Trophoblast cell (in vitro differentiated cells and primary cell): Measurements from ENCODE around the gene PPA1.
"Not testable (repeated sequence)": the region's sequence is repeated elsewhere in the genome, so short reads cannot be mapped to it uniquely, and the experiment has no call there.

Experiments used
- DNase-seq, 2 donors: peaks; one replicate each; pipeline ENCODE4 v3.0.0-alpha.2; 2016
- H2AFZ ChIP-seq: 2 replicates; pipeline ENCODE4 v1.6.1; 2013; ENCODE audit warnings: low read length, moderate library complexity, mild to moderate bottlenecking; ENCODE audit not compliant: insufficient read depth, poor library complexity
- H2AK5ac ChIP-seq: 2 replicates; pipeline ENCODE4 v1.6.1; 2013; ENCODE audit warnings: mild to moderate bottlenecking, low read length
- H2BK120ac ChIP-seq: 2 replicates; pipeline ENCODE4 v1.6.1; 2013; ENCODE audit warnings: low read length, mild to moderate bottlenecking, moderate library complexity; ENCODE audit not compliant: insufficient read depth, poor library complexity
- H2BK12ac ChIP-seq: 2 replicates; pipeline ENCODE4 v1.6.1; 2013; ENCODE audit warnings: mild to moderate bottlenecking, low read length, moderate library complexity
- H2BK5ac ChIP-seq: 2 replicates; pipeline ENCODE4 v1.6.1; 2013; ENCODE audit warnings: low read length, low read depth, moderate library complexity, mild to moderate bottlenecking; ENCODE audit not compliant: poor library complexity
- H3K14ac ChIP-seq: 2 replicates; pipeline ENCODE4 v1.6.1; 2013; ENCODE audit warnings: mild to moderate bottlenecking, low read length
- H3K18ac ChIP-seq: 2 replicates; pipeline ENCODE4 v1.6.1; 2013; ENCODE audit warnings: mild to moderate bottlenecking, low read length
- H3K23ac ChIP-seq: 2 replicates; pipeline ENCODE4 v1.6.1; 2013; ENCODE audit warnings: low read length
- H3K27ac ChIP-seq: 2 replicates; pipeline ENCODE4 v1.5.1; 2013; ENCODE audit warnings: low read depth, mild to moderate bottlenecking, inconsistent platforms, low read length, moderate library complexity
- H3K27me3 ChIP-seq: 2 replicates; pipeline ENCODE4 v1.6.1; 2013; ENCODE audit warnings: inconsistent platforms, mild to moderate bottlenecking, low read length, moderate library complexity; ENCODE audit not compliant: insufficient read depth
- H3K36me3 ChIP-seq, 2 experiments: 1 replicate in 1 of 2; 2 replicates in 1 of 2; pipeline ENCODE4 v1.6.1; 2013; ENCODE audit warnings: low read length in 2 of 2, mild to moderate bottlenecking in 2 of 2, moderate library complexity in 1 of 2; ENCODE audit not compliant: insufficient read depth in 2 of 2, control insufficient read depth in 1 of 2
- H3K4ac ChIP-seq: 2 replicates; pipeline ENCODE4 v1.6.1; 2013; ENCODE audit warnings: low read depth, mild to moderate bottlenecking, low read length, moderate library complexity
- H3K4me1 ChIP-seq, 2 experiments: 1 replicate in 1 of 2; 2 replicates in 1 of 2; pipeline ENCODE4 v1.6.1; 2013; ENCODE audit warnings: low read length in 2 of 2, mild to moderate bottlenecking in 2 of 2, moderate library complexity in 1 of 2; ENCODE audit not compliant: insufficient read depth in 2 of 2, control insufficient read depth in 1 of 2
- H3K4me2 ChIP-seq: 2 replicates; pipeline ENCODE4 v1.6.1; 2013; ENCODE audit warnings: inconsistent platforms, mild to moderate bottlenecking, low read length, moderate library complexity
- H3K4me3 ChIP-seq: 2 replicates; pipeline ENCODE4 v1.5.1; 2013; ENCODE audit warnings: mild to moderate bottlenecking, low read depth, low read length, inconsistent platforms
- H3K79me1 ChIP-seq: one replicate; pipeline ENCODE4 v1.6.1; 2013; ENCODE audit warnings: low read length
- H3K79me2 ChIP-seq: 2 replicates; pipeline ENCODE4 v1.6.1; 2013; ENCODE audit warnings: low read length, mild to moderate bottlenecking; ENCODE audit not compliant: control insufficient read depth, insufficient read depth, poor library complexity
- H3K9ac ChIP-seq: 2 replicates; pipeline ENCODE4 v1.6.1; 2013; ENCODE audit warnings: mild to moderate bottlenecking, low read length
- H3K9me3 ChIP-seq: 2 replicates; pipeline ENCODE4 v1.6.1; 2013; ENCODE audit warnings: low read depth, mild to moderate bottlenecking, control low read depth, inconsistent platforms, low read length; ENCODE audit not compliant: insufficient read depth
- H4K12ac ChIP-seq: 2 replicates; pipeline ENCODE4 v1.6.1; 2013; ENCODE audit warnings: low read depth, mild to moderate bottlenecking, low read length, moderate library complexity
- H4K8ac ChIP-seq: 2 replicates; pipeline ENCODE4 v1.6.1; 2013; ENCODE audit warnings: low read depth, mild to moderate bottlenecking, low read length, moderate library complexity
- H4K91ac ChIP-seq: one replicate; pipeline ENCODE4 v1.6.1; 2013; ENCODE audit warnings: low read depth, mild to moderate bottlenecking, low read length, moderate library complexity
- WGBS: extraction: QIAGEN DNeasy Blood & Tissue Kit; methylation state at CpG from one replicate; pipeline ENCODE4 v1.1.7; 2013; ENCODE audit warnings: missing lambda C conversion rate; ENCODE audit not compliant: insufficient read length, insufficient coverage; ENCODE audit errors: extremely low coverage; 5-methylcytosine and 5-hydroxymethylcytosine counted together

Gene PPA1

DNA sequence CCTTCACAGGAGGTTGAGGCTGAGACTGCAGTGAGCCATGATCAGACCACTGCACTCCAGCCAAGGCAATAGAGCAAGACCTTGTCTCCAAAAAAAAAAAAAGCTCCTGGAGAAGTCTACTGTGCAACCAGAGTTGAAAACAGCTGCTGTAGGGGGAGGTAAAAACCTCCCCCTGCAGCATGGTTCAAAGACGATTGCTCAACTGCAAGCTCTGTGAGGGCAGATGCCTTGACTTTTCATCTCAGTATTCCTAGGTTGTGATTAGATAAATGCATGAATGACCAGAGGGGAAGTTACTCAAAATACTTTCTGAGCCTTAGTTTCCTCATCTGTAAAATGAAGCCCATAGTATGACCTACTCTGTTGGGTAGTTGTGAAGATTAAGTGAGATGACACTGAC lies 25.0 kb upstream of the PPA1 start:
- H4K91ac ChIP-seq: no peak overlapping the region
- H3K27ac ChIP-seq: no peak overlapping the region
- H3K14ac ChIP-seq: no peak overlapping the region
- no peak overlapping the region for H4K12ac ChIP-seq
- H2AFZ ChIP-seq: no peak overlapping the region
- no peak overlapping the region for H3K4me3 ChIP-seq
- no peak overlapping the region for H3K9ac ChIP-seq
- H3K23ac ChIP-seq: no peak overlapping the region
- H3K4ac ChIP-seq: no peak overlapping the region
- no peak overlapping the region for H2BK5ac ChIP-seq
- no peak overlapping the region for H3K4me2 ChIP-seq
- H3K27me3 ChIP-seq: no peaks in the 10 kb centered on the region
- no CpG with 5 or more reads among the region's 1 CpG for WGBS
- no peak overlapping the region for H2BK12ac ChIP-seq
- H2AK5ac ChIP-seq: no peak overlapping the region
- no peaks in the 10 kb centered on the region for H3K79me1 ChIP-seq
- no peaks in the 10 kb centered on the region for H3K4me1 ChIP-seq
- no peaks in the 10 kb centered on the region for H3K9me3 ChIP-seq
- H4K8ac ChIP-seq: no peak overlapping the region
- no peaks in the 10 kb centered on the region for H3K36me3 ChIP-seq
- no peaks in the 10 kb centered on the region for H3K79me2 ChIP-seq
- DNase-seq: peak; percentile 42 to 68
- H3K18ac ChIP-seq: no peak overlapping the region
- H2BK120ac ChIP-seq: no peak overlapping the region

DNA sequence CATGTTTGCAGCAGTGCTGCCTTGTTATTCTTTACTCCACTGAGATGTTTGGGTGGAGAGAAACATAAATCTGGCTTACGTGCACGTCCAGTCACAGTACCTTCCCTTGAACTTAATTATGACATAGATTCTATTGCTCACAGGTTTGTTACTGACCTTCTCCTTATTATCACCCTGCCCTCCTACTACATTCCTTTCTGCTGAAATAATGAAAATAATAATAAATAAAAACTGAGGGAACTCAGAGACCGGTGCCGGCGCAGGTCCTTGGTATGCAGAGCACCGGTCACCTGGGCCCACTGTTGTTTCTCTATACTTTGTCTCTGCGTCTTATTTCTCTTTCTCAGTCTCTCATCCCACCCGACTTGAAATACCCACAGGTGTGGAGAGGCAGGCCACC lies 24.6 kb upstream of the PPA1 start:
- H3K27me3 ChIP-seq, H3K27ac ChIP-seq, H2BK12ac ChIP-seq, H3K79me1 ChIP-seq, H3K4ac ChIP-seq, H4K8ac ChIP-seq, H3K79me2 ChIP-seq, H3K4me2 ChIP-seq, H3K18ac ChIP-seq, H3K4me3 ChIP-seq, H4K12ac ChIP-seq, H2BK5ac ChIP-seq, H2BK120ac ChIP-seq, H3K23ac ChIP-seq, H4K91ac ChIP-seq, H3K4me1 ChIP-seq, H3K14ac ChIP-seq, H3K9me3 ChIP-seq, H2AFZ ChIP-seq, H2AK5ac ChIP-seq, H3K9ac ChIP-seq, H3K36me3 ChIP-seq: not testable (repeated sequence)
- DNase-seq: peak; percentile 37 to 40
- WGBS: no CpG with 5 or more reads among the region's 8 CpGs

DNA sequence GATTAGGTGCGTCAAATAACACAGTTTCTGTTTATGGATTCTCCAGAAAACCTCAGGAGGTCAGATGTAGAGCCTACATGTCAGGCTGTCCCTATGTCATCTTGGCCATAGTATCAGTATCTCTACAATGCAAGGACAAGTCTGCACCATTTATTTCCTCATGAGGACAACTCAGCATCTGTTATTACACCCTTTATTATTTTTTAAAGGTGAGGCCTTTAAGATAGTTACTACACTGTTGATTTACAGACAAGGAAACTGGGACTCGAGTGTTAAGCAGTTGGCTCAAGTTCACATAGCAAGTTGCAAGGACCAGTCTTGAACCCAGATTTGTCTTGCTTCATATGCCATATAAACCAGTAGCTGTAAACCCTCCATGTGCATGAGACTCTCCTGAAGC lies 23.2 kb upstream of the PPA1 start:
- no peak overlapping the region for H4K12ac ChIP-seq
- no peak overlapping the region for H2BK5ac ChIP-seq
- H3K4ac ChIP-seq: no peak overlapping the region
- no peak overlapping the region for H4K8ac ChIP-seq
- H3K79me2 ChIP-seq: no peaks in the 10 kb centered on the region
- no peak overlapping the region for H2BK120ac ChIP-seq
- H3K4me3 ChIP-seq: no peak overlapping the region
- no peak overlapping the region for H3K18ac ChIP-seq
- no peaks in the 10 kb centered on the region for H3K36me3 ChIP-seq
- no peak overlapping the region for H4K91ac ChIP-seq
- no peaks in the 10 kb centered on the region for H3K9me3 ChIP-seq
- no peak overlapping the region for H3K27ac ChIP-seq
- H3K4me1 ChIP-seq: no peaks in the 10 kb centered on the region
- no peak overlapping the region for H3K9ac ChIP-seq
- H3K14ac ChIP-seq: no peak overlapping the region
- no peak overlapping the region for H3K4me2 ChIP-seq
- DNase-seq: no peak
- no peaks in the 10 kb centered on the region for H3K79me1 ChIP-seq
- no peak overlapping the region for H2AK5ac ChIP-seq
- H3K27me3 ChIP-seq: no peaks in the 10 kb centered on the region
- H3K23ac ChIP-seq: no peak overlapping the region
- no CpG with 5 or more reads among the region's 2 CpGs for WGBS
- H2BK12ac ChIP-seq: no peak overlapping the region
- no peak overlapping the region for H2AFZ ChIP-seq

DNA sequence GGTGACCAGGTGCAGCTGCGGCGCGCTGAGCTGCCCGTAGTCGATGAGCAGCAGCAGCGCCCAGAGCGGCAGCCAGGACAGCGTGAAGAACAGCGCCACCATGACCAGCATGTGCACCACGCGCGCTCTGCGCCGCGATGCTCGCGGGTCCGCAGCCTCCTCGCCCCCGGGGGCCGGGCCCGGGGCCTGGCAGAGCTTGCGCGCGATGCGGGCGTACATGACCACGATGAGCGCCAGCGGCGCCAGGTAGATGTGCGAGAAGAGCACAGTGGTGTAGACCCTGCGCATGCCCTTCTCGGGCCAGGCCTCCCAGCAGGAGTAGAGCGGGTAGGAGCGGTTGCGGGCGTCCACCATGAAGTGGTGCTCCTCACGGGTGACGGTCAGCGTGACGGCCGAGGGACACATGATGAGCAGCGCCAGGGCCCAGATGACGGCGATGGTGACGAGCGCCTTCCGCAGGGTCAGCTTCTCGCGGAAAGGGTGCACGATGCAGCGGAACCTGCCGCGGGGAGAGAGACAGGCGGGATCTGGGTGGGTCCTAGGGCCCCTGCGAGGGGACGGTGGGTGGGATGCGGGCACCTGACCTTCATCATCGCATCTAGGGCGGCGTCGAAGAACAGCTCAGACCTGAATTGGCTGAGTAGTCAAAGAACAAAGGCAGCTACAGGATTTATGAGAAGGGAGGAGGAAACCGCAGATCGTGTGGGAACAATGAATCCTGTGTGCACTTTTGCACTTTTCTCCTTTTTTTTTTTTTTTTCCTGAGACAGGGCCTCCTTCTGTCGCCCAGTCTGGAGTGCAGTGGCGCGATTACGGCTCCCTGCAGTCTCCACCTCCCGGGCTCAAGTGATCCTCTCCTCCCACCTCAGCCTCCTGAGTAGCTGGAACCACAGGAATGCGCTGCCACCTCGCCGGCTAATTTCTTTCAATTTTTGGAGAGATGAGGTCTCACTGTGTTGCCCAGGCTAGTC lies 22.4 kb upstream of the PPA1 start:
- Histone ChIP-seq H3K27ac (no peak overlapping the region), H3K4me3 (no peak overlapping the region), H3K79me1 (no peaks in the 10 kb centered on the region), H3K9ac (no peak overlapping the region), H2BK120ac (no peak overlapping the region), H4K12ac (no peak overlapping the region), H2BK12ac (no peak overlapping the region), H4K91ac (no peak overlapping the region), H3K9me3 (no peaks in the 10 kb centered on the region), H3K23ac (no peak overlapping the region), H3K79me2 (no peaks in the 10 kb centered on the region), H3K18ac (no peak overlapping the region), H3K14ac (no peak overlapping the region), H2AFZ (no peak overlapping the region), H4K8ac (no peak overlapping the region), H3K27me3 (no peaks in the 10 kb centered on the region), H3K36me3 (no peaks in the 10 kb centered on the region), H2BK5ac (no peak overlapping the region), H2AK5ac (no peak overlapping the region), H3K4me1 (no peaks in the 10 kb centered on the region), H3K4ac (no peak overlapping the region), H3K4me2 (no peak overlapping the region)
- no CpG with 5 or more reads among the region's 73 CpGs for WGBS
- peak; percentile 8 to 33 for DNase-seq
